GM19463 (cell line): ENCODE data around the gene PNPLA5.
A peak's percentile ranks its signal among the peaks of the same experiment; 100 is the strongest.
"Not testable (repeated sequence)": the region's sequence is repeated elsewhere in the genome, so short reads cannot be mapped to it uniquely, and the experiment has no call there.

Experiments
- ATAC-seq: cut with Tn5 transposase; IDR thresholded peaks from one replicate; pipeline ENCODE4 v1.9.1; 2021; ENCODE audit warnings: mild to moderate bottlenecking, moderate library complexity; ENCODE audit not compliant: unreplicated experiment

The PNPLA5 gene

GRCh38 chr22:43903033-43903432 lies 11.2 kb upstream of the PNPLA5 start:
- not testable (repeated sequence) for ATAC-seq

- ATAC-seq, result no peak
Observed at GRCh38 chr22:43901976-43902643, 10.3 kb upstream of the PNPLA5 start.

- no peak for ATAC-seq
Observed at GRCh38 chr22:43900206-43900605, 8.4 kb upstream of the PNPLA5 start.

DNA sequence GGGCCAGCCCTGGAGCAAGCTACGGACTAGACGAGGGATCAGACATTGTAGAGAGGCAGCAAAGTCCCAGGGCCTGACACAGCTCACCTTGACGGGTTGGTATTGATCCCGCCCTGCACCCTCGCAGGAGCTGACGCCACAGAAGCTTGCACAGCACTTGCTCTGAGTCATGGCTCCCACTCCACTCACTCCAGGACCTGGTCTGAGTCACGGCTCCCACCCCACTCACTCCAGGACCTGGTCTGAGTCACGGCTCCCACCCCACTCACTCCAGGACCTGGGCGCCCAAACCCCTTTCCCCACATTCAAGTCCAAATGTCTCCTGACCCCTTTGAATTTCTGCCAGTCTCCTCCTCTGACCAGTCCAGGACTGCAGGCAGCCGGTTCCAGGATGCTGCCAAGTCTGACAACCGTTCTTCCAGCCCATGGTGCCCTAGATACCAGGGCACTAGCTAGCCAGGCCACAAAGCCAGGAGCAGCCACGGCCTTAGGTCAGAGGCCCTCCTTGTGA lies 6.0 kb upstream of the PNPLA5 start:
- ATAC-seq, result no peak

DNA sequence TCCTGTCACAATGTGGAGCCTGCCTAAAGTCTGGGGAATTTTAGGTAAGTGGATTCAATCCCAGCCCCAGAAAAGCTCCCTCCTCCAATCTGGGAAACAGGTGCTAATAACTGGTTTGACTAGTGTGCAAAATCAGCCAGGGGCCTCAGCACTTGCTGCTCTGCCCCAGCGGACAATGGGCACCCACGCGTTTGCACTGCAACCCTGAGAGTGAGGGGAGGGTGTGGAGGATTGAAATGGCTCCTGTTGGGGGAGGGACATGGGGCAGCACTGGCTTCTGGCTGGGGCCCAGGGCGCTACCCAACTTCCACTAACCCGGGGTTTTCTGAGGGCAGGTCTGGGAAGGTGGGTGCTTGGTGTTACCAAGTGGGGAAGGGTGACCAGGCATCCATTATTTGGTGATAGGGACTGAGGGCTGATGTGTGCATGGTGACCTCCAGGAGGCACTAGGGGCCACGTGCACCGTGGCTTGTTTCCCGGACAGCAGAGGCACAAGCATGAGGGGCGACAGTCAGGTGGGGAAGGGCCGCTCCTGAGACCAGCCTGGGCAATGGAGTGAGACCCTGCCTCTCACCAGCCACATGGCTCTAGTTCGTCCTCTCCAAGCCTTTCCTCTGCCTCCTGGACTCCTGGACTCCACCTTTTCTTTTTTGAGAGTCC lies 4.3 kb upstream of the PNPLA5 start:
- ATAC-seq, result no peak

DNA sequence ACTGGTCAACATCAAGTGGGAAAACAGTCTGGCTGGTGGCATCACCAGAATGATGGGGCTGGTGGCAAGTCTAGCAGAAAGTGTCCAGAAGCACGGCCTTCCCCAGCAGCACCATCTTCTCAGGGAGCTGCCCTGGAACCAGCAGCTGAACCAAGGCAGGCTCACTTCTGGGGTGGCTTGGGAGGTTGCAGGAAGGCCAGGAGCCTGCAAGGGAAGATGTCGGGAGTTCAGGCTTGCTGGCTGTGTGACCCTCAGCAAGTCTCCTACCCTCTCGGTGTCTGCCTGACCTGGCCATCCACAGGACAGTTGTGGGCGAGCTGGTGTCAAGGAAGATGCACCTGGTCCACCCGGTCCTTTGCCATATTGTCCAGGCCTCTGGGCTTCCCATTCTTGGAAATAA lies 2.3 kb upstream of the PNPLA5 start:
- ATAC-seq, result no peak

DNA sequence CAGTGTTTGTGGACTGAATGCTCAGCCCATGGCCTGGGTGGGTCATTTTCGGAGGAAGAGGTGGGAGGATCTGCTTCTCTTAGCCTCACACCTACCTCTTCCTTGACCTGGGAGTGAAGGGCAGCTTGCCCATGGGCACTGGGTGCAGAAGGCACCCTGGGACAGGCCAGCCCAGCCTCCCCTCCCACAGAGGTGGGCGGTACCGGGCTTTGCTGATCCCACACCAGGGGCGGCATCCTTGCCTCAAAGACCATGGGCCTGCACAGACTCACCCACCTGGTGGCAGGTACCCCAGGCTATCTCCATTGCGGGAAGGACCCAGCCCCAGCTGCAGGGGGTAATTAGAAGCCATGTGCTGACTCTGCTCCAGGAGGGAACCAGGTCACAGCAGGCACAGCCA lies 1.5 kb upstream of the PNPLA5 start:
- ATAC-seq, result no peak

DNA sequence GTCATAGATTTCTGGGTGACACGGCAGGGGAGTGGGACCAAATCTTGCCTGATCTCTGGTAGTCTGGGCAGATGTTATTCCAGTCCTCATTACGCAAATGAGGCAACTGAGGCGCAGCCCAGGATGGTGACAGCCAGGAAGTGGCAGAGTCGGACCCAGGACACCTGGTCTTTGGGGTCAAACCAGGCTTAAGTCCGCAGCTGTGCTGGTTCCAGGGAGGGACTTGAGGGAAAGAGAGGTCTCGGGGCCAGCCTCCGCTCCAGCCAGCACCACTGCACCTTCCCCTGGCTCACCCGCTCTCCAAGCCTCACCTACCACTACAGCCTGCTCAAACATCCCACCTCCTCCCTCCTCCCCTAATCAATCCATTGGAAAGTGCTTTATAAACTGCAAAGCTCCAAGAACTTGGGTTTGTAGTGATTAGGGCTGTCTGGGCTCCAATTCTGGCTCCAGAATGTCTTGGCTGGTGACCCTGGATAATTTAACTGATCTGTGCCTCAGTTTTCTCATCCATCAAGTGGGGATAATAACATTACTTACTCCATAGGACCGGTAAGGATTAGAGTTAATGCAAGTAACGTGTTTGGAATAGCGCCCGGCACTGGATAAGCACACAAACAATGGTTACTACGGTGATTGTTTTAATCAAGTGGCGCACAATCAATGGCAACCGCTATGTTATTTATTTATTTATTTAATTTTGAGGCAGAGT lies 526 bp upstream of the PNPLA5 start:
- ATAC-seq, result no peak

- no peak for ATAC-seq
Observed at GRCh38 chr22:43890901-43891331, 897 bp downstream of the PNPLA5 start.

GRCh38 chr22:43889860-43890253 lies 2.0 kb downstream of the PNPLA5 start:
- ATAC-seq, result no peak

GRCh38 chr22:43889201-43889859 lies 2.5 kb downstream of the PNPLA5 start:
- ATAC-seq, result no peak

GRCh38 chr22:43888740-43889139 lies 3.1 kb downstream of the PNPLA5 start:
- no peak for ATAC-seq

DNA sequence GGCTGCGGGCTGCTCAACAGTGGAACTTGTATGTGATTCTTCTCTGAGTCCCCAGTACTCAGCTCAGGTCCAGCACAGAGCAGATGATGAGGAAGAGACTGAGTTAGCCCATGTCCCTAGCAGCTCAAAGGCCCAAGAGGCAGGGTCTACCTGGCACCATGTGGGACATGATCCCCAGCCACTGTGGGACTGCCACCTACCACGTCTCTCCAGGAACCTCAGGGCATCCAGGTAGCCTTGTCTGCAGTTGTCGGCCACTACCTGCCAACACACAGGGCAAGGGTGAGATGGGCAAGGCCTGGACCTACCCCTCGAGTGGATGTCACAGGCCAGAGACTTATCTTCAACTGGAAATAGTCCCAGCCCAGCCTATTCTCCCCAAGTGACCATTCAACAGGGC lies 4.4 kb downstream of the PNPLA5 start:
- no peak for ATAC-seq

- ATAC-seq, result no peak
Observed at GRCh38 chr22:43886231-43886630, 5.6 kb downstream of the PNPLA5 start.

GRCh38 chr22:43885786-43886185 lies 6.0 kb downstream of the PNPLA5 start:
- ATAC-seq, result no peak

GRCh38 chr22:43885319-43885671 lies 6.5 kb downstream of the PNPLA5 start:
- no peak for ATAC-seq

- peak; percentile 68 for ATAC-seq
Observed at GRCh38 chr22:43884600-43885318, 7.1 kb downstream of the PNPLA5 start.

- no peak for ATAC-seq
Observed at GRCh38 chr22:43883719-43884415, 7.9 kb downstream of the PNPLA5 start.

DNA sequence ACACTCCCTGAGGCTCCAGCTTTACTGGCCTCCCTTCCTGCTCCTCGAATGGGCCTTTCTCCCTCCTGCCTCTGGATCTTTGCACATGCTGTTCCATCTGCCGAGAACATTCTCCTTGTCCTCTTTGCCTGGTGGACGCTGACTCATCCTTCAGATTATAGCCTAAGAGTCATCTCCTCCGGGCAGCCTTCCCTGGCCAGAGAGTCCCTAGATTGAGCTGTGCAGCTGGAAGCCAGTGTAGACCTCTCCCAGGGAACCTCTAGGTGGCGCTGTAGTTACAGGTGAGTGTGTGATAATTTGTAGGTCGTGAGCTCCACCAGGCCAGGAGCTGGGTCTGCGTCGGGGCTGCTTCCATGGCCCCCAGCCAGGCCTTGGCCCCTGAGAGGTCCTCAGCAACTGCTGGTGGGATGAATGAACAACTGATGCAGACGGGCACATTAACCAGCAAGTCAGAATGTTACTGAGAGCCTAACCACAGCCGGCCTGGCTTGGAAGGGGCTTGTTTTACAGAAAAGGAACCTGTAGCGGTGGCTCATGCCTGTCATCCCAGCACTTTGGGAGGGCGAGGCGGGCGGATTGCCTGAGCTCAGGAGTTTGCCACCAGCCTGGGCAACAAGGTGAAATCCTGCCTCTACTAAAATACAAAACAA lies 8.7 kb downstream of the PNPLA5 start:
- no peak for ATAC-seq
